ENCODE results near the gene ASCL1.

DNA sequence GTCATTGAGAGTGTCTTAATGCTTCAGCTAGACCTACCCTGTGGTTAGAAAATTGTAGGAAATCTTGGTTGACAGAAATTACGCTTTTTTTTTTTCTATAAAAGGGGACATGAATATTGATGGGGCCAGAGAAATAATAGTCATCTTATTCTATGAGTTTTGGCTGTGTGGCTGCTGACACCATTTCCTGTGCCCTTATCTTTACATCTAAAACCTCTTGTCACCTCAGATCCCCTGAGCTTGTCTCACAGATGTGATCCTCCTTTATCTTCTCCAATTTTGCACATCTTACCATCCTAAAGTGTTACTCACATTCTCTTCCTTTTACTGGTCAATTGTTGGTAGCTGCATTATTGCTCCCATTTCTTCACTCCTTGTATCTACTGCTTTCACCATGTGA lies 36.1 kb downstream of the ASCL1 start:
- TF ChIP-seq, protein P1, sequence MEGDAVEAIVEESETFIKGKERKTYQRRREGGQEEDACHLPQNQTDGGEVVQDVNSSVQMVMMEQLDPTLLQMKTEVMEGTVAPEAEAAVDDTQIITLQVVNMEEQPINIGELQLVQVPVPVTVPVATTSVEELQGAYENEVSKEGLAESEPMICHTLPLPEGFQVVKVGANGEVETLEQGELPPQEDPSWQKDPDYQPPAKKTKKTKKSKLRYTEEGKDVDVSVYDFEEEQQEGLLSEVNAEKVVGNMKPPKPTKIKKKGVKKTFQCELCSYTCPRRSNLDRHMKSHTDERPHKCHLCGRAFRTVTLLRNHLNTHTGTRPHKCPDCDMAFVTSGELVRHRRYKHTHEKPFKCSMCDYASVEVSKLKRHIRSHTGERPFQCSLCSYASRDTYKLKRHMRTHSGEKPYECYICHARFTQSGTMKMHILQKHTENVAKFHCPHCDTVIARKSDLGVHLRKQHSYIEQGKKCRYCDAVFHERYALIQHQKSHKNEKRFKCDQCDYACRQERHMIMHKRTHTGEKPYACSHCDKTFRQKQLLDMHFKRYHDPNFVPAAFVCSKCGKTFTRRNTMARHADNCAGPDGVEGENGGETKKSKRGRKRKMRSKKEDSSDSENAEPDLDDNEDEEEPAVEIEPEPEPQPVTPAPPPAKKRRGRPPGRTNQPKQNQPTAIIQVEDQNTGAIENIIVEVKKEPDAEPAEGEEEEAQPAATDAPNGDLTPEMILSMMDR (IDR thresholded peaks at IDR 0.05; ENCODE audit: insufficient read depth, low read length, poor library complexity, severe bottlenecking), result no peak
- no peak for TF ChIP-seq EZH2phosphoT487 (conservative IDR thresholded peaks at IDR 0.05; ENCODE audit: low read length)

All from SU-DHL-6 (cell line).